ENCODE measurements around the gene MYEOV. TPM values are rescaled to one million over a fixed set of nuclear protein-coding genes. Genes with fewer than 3 reads are reported as not detected.

MYEOV gene
- total RNA-seq, 1 donor from 2014 or later: 8.6 TPM

- TF ChIP-seq CTCF (conservative IDR thresholded peaks at IDR 0.05; ENCODE audit: low read depth, low read length): no peak
- no peak for DNase-seq (ENCODE audit: low read depth)
- H3K4me3 ChIP-seq (ENCODE audit: low read depth, low read length): no peak overlapping the region
Observed at GRCh38 chr11:69293087-69293486, 868 bp upstream of the MYEOV start.

GRCh38 chr11:69294571-69295078, 670 bp downstream of the MYEOV start:
- no peak overlapping the region for H3K4me3 ChIP-seq (ENCODE audit: low read depth, low read length)
- no peak for TF ChIP-seq CTCF (conservative IDR thresholded peaks at IDR 0.05; ENCODE audit: low read depth, low read length)
- no peak for DNase-seq (ENCODE audit: low read depth)

GRCh38 chr11:69295079-69295994, 1.4 kb downstream of the MYEOV start:
- no peak overlapping the region for H3K4me3 ChIP-seq (ENCODE audit: low read depth, low read length)
- no peak for TF ChIP-seq CTCF (conservative IDR thresholded peaks at IDR 0.05; ENCODE audit: low read depth, low read length)
- DNase-seq (ENCODE audit: low read depth): no peak

- H3K4me3 ChIP-seq (ENCODE audit: low read depth, low read length): no peak overlapping the region
Observed at GRCh38 chr11:69295995-69296889, 2.3 kb downstream of the MYEOV start.

GRCh38 chr11:69296890-69297786, 3.2 kb downstream of the MYEOV start:
- DNase-seq (ENCODE audit: low read depth): peak; percentile 89
- no peak overlapping the region for H3K4me3 ChIP-seq (ENCODE audit: low read depth, low read length)
- no peak for TF ChIP-seq CTCF (conservative IDR thresholded peaks at IDR 0.05; ENCODE audit: low read depth, low read length)

More at GRCh38 chr11:69295995-69296889, 2.3 kb downstream of the MYEOV start:
- no peak for DNase-seq (ENCODE audit: low read depth)
- no peak for TF ChIP-seq CTCF (conservative IDR thresholded peaks at IDR 0.05; ENCODE audit: low read depth, low read length)

GRCh38 chr11:69297787-69298266, 3.9 kb downstream of the MYEOV start:
- H3K4me3 ChIP-seq (ENCODE audit: low read depth, low read length): no peak overlapping the region
- no peak for TF ChIP-seq CTCF (conservative IDR thresholded peaks at IDR 0.05; ENCODE audit: low read depth, low read length)
- no peak for DNase-seq (ENCODE audit: low read depth)
